Tibial nerve (tissue), 4 donors: ENCODE measurements around the gene SNX9. TPM values are rescaled to one million over a fixed set of nuclear protein-coding genes. Genes with fewer than 3 reads are reported as not detected.

ENCODE experiments used
- DNase-seq, 2 donors: peaks; one replicate each; pipeline ENCODE4 v3.0.0-alpha.2; 2019; ENCODE audit warnings: low spot score in 2 of 2
- H3K27ac ChIP-seq, 4 donors: fragments of 200-600 bp; sonication (generic) in 3 of 4; one replicate each; pipeline ENCODE4 v1.5.1; 2017 to 2019; ENCODE audit warnings: mild to moderate bottlenecking in 1 of 4
- H3K27me3 ChIP-seq, 2 donors: fragments of 200-600 bp; sonication (generic) in 1 of 2; one replicate each; pipeline versions ENCODE4 v1.5.1 to v1.6.0; 2017 to 2019
- H3K36me3 ChIP-seq, 3 donors: fragments of 200-600 bp; sonication (generic); one replicate each; pipeline ENCODE4 v1.5.1; 2018 to 2019
- H3K4me1 ChIP-seq, 4 donors: fragments of 200-600 bp; sonication (generic) in 3 of 4; one replicate each; pipeline ENCODE4 v1.5.1; 2017 to 2019
- H3K4me3 ChIP-seq, 4 donors: fragments of 200-600 bp; sonication (generic) in 3 of 4; one replicate each; pipeline ENCODE4 v1.5.1; 2017 to 2019; ENCODE audit warnings: mild to moderate bottlenecking in 1 of 4, moderate library complexity in 1 of 4
- H3K9me3 ChIP-seq, 4 donors: fragments of 200-600 bp; sonication (generic) in 3 of 4; one replicate each; pipeline ENCODE4 v1.5.1; 2017 to 2019
- EP300 ChIP-seq, 2 donors: sonication (generic); formaldehyde crosslinking; IDR thresholded peaks; one replicate each; pipeline ENCODE4 v1.6.1; 2017; ENCODE audit warnings: antibody characterized with exemption in 2 of 2, mild to moderate bottlenecking in 1 of 2
- POLR2A ChIP-seq, 2 donors: fragments of 450-650 bp; IDR thresholded peaks; one replicate each; pipeline ENCODE4 v1.6.1; 2017; ENCODE audit warnings: antibody characterized with exemption in 2 of 2, mild to moderate bottlenecking in 2 of 2, moderate library complexity in 2 of 2
- WGBS, 2 donors: methylation state at CpG; one replicate each; pipeline ENCODE4 v1.1.5; 2018; 5-methylcytosine and 5-hydroxymethylcytosine counted together
- total RNA-seq, 4 donors: library from RNA; depleted of rRNA; stranded (reverse); fragments of >200 nt; gene quantifications; one replicate each; pipeline ENCODE4 v1.1.0, GENCODE V29; 2016
- TF ChIP-seq, protein P1 (sequence below), 5 experiments: fragments of 200-600 bp in 3 of 5; fragments of 450-650 bp in 2 of 5; sonication (generic) in 3 of 5; IDR thresholded peaks; one replicate each; pipeline ENCODE4 v1.5.1; 2016 to 2019; ENCODE audit warnings: antibody characterized with exemption in 5 of 5, mild to moderate bottlenecking in 3 of 5, moderate library complexity in 2 of 5

Gene SNX9
- total RNA-seq, 4 donors from 2014 or later, result 61.2 to 69.2 (median 63.9) TPM

DNA sequence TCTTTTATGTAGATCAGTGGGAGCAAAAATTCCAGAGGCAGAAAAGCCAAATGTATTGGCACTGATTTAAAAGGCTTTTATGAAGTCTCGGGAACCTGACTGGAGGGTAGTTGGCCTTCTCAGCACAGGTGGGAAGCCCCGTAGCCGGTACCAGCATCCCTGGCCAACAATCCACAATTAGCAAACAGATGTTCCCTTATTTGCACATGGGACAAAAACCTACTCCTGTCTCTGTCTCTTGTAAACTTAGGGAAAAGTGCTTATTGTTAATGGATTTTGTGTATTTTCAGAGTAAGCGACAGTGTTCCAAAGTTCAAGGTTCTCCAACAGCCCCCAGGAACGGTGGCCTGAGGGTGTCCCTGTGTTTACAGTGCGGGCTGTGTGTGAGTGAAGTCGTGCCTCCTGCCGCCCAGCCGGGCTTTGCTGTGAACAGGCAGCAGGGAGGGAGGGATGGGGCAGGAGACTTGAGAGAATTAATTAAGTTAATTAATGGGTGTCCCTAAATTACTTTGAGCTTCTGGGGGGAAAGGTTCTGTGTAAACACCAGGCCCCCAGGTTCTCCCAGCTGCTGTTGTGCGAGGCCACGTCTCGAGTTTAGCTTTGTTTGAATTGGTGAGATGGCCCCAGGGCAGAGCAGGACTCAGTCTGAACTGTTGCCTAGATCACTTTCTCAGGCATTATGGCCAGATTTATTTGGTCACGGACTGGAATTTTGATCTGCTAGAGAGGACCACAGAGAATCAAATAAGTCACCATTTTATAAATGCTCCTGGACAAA, 162.5 kb downstream of the SNX9 start:
- DNase-seq, result no peak
- TF ChIP-seq POLR2A (IDR thresholded peaks at IDR 0.05), result no peak
- TF ChIP-seq, protein P1, sequence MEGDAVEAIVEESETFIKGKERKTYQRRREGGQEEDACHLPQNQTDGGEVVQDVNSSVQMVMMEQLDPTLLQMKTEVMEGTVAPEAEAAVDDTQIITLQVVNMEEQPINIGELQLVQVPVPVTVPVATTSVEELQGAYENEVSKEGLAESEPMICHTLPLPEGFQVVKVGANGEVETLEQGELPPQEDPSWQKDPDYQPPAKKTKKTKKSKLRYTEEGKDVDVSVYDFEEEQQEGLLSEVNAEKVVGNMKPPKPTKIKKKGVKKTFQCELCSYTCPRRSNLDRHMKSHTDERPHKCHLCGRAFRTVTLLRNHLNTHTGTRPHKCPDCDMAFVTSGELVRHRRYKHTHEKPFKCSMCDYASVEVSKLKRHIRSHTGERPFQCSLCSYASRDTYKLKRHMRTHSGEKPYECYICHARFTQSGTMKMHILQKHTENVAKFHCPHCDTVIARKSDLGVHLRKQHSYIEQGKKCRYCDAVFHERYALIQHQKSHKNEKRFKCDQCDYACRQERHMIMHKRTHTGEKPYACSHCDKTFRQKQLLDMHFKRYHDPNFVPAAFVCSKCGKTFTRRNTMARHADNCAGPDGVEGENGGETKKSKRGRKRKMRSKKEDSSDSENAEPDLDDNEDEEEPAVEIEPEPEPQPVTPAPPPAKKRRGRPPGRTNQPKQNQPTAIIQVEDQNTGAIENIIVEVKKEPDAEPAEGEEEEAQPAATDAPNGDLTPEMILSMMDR (IDR thresholded peaks at IDR 0.05), result no peak
- TF ChIP-seq EP300 (IDR thresholded peaks at IDR 0.05), result no peak
- peaks cover 0 to 31% (median 5%) of the 10 kb centered on the region in 4 donors for H3K4me1 ChIP-seq
- H3K9me3 ChIP-seq, result no peaks in the 10 kb centered on the region
- 69 to 77% methylated on average over 13 of the region's 13 CpGs for WGBS, 2 donors
- H3K36me3 ChIP-seq, result no peaks in the 10 kb centered on the region
- H3K4me3 ChIP-seq, result no peak overlapping the region
- no peak overlapping the region for H3K27ac ChIP-seq
- peaks cover 0 to 7% of the 10 kb centered on the region in 2 donors for H3K27me3 ChIP-seq

DNA sequence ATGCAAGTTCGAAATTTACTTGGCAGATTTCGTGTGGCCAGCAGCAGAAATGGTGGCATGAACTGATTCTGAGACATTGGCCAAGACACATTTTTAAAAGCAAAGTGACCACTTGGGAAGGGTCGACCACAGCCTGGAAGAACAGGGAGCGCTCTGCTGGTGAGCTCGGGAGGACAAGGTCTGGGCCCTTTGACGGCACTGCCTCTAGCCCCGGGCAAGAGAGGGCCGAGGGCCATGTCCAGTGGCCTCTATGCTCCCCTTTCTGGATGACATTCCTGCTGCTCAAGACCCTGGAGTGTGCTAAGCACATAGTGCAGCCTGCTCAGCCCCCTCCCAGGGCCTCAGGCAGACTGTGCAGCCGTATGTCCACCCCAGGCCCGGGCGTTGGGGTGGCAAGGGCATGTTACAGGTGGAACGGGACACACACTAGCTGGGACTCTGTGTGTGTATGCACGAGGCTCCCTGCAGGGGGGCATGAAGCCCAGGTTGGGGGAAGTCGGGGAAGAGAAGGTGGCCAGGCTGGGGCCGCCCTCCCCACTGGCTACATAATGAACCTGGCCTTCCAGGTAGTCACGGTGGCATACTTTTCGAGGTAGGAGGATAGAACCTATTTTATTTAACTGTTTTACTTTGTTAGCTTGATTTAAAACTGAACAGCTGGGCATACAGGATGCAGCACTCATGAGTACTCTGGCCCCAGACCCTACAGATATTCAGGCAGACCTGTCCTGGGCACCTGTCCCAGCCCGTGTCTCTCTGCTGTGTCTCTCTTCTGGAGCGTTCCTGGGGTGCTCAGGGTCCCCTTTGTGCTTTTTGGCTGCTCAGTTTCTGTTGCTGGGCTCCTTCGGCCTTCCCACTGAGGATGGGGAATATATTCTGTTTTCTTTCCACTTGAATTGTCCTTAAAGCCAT, 165.0 kb downstream of the SNX9 start:
- H3K4me3 ChIP-seq, result no peak overlapping the region

DNA sequence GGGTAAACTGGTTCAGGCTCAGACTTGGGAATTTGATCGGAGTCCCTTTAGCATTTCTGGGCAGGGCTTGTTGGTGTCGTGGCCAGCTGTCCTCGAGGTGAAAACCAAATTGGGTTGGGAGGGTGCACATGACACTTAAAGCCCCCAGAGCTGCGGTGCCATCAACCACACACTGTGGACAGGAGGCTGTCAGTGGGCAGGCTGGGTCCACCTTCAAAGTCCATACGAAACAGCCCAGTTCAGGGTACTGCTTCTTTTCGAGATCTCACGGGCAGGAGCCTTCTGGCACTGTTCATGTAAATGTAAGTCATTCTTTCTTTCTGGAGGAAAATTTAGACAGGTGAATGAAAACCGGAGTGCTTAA, 165.6 kb downstream of the SNX9 start:
- Histone ChIP-seq H3K27me3 (no peaks in the 10 kb centered on the region), H3K9me3 (no peaks in the 10 kb centered on the region), H3K4me3 (no peak overlapping the region), H3K27ac (no peak overlapping the region), H3K4me1 (peaks cover 0 to 17% (median 5%) of the 10 kb centered on the region in 4 donors), H3K36me3 (no peaks in the 10 kb centered on the region)
- no peak for DNase-seq
- TF ChIP-seq POLR2A (IDR thresholded peaks at IDR 0.05) (no peak), EP300 (IDR thresholded peaks at IDR 0.05) (no peak)
- TF ChIP-seq, protein P1 (IDR thresholded peaks at IDR 0.05), result no peak
- WGBS, 2 donors, result 76 to 87% methylated on average over 8 of the region's 8 CpGs

More for the DNA sequence above, 165.0 kb downstream of the SNX9 start:
- Histone ChIP-seq H3K27me3 (no peaks in the 10 kb centered on the region), H3K4me1 (peaks cover 0 to 17% (median 5%) of the 10 kb centered on the region in 4 donors), H3K36me3 (no peaks in the 10 kb centered on the region), H3K9me3 (no peaks in the 10 kb centered on the region), H3K27ac (no peak overlapping the region)
- 84 to 87% methylated on average over 20 of the region's 20 CpGs for WGBS, 2 donors
- TF ChIP-seq, protein P1 (IDR thresholded peaks at IDR 0.05), result no peak
- TF ChIP-seq EP300 (IDR thresholded peaks at IDR 0.05), result no peak
- no peak for TF ChIP-seq POLR2A (IDR thresholded peaks at IDR 0.05)
- DNase-seq, result no peak

DNA sequence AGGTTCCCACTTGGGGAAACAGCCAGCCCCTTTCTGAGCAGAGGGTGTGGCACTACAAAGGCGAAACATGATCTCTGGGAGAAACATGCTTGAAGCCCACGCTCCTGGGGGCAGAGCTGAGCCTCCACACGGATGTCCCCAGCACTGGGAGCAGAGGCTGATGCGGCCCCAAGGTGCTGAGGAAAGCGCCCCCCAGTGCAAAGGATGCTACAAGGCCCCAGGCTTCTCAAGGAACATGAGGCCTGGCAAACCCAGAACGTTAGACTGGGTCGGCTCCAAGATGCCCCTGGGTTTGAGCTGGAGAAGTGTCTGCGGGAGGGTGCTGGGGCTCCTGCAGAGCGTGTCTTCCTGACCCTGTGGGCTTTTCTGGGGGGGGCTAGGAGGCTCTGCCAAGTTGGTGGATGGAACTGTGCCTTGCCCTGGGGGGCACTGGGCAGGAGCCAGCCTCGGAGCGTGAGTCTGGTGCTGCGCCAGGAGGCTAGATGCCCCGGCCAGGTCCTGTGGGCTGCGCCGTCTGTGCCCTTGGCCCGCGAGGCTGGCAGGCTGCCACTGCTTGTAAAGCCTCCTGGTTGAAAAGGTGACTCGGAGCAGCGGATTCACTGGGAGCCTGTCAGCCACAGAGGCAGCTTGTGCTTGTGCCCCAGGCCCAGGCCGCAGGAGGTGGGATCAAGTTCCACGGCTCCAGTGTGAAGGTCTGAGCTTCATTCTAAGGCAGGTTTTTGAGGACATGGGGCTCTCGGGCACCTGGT, 166.7 kb downstream of the SNX9 start:
- H3K36me3 ChIP-seq, result no peaks in the 10 kb centered on the region
- H3K4me3 ChIP-seq, result no peak overlapping the region
- peaks cover 0 to 25% (median 5%) of the 10 kb centered on the region in 4 donors for H3K4me1 ChIP-seq
- H3K27ac ChIP-seq, result peak overlapping the region in 1 of 4 donors; percentile 2
- no peaks in the 10 kb centered on the region for H3K27me3 ChIP-seq
- TF ChIP-seq POLR2A (IDR thresholded peaks at IDR 0.05) (no peak), EP300 (IDR thresholded peaks at IDR 0.05) (no peak)
- no peak for DNase-seq
- no peaks in the 10 kb centered on the region for H3K9me3 ChIP-seq
- WGBS, 2 donors, result 48 to 66% methylated on average over 12 to 19 of the region's 22 CpGs

DNA sequence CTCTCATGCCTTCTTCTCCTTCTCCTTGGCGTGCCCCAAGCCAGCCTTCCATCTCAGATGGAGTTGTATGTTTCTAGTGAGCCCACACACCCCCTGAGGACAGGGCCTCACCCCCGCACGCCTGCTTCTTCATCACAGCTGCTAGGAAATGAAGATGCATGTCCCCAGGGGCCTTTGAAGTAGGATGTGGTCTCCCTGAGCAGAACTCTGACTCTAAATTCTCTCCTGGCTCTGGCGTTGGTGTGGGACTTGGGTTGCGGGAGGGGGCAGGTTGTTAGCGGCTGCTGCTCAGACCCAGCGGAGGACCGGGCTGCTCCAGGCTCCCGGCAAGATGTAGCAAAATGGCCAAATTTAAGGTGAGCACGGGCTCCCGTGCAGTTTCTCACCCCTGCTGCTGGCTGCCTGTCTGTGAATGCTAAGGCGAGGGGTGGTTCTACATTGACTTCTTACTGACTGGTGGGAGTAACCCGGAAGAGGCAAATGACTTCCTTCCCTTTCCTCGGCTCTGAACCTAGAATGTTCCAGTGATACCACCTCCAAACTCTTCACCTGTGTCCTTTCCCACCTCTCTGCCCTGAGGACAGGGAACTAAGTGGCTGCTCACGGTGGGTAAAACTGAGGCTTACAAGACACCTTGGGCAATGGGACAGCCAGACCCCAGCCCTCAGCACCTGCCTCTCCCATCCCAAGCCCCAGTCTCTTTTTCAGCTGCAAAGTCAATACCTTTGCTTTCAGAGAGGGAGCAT, 167.4 kb downstream of the SNX9 start:
- H3K4me1 ChIP-seq, result peaks cover 0 to 25% (median 5%) of the 10 kb centered on the region in 4 donors
- no peak for DNase-seq
- H3K27ac ChIP-seq, result no peak overlapping the region
- TF ChIP-seq POLR2A (IDR thresholded peaks at IDR 0.05), result no peak
- TF ChIP-seq EP300 (IDR thresholded peaks at IDR 0.05), result no peak
- TF ChIP-seq, protein P1 (IDR thresholded peaks at IDR 0.05), result no peak
- 81 to 86% methylated on average over 12 to 15 of the region's 15 CpGs for WGBS, 2 donors
- H3K36me3 ChIP-seq, result no peaks in the 10 kb centered on the region
- H3K9me3 ChIP-seq, result no peaks in the 10 kb centered on the region
- H3K27me3 ChIP-seq, result no peaks in the 10 kb centered on the region
- H3K4me3 ChIP-seq, result no peak overlapping the region
